Measurements from ENCODE around the gene CMTM7.

The CMTM7 gene

DNA sequence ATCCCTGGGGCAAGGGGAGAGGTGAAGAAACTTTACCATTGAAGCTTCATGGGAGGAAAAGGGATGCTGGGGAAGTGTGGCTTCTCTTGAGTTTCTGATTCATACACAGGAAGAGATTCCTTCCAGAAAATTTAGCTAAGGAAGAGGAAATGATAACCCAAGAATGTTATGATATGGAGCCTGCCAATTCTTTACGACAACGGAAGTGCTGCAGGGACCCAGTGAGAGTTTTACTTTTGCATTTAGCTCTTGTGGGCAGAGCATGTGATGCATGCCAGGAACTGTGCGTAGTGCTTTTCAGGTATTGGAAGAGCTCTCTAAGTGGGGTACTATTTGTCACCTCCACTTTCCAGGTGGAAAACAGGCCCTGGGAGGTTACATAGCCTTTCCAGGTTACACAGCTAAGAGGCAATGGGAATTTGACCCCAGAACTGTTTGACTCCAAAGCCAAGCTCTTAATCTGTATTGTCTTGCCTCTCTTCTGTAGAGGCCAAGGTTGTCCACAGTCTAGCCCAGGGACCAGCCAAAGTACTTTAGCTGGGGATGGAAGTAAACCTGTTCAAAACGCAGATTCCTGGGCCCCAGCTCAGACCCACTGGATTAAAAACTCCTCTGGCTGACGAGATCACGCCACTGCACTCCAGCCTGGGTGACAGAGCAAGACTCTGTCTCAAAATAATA is 23.0 kb downstream of the CMTM7 start:
- no peak for DNase-seq

DNA sequence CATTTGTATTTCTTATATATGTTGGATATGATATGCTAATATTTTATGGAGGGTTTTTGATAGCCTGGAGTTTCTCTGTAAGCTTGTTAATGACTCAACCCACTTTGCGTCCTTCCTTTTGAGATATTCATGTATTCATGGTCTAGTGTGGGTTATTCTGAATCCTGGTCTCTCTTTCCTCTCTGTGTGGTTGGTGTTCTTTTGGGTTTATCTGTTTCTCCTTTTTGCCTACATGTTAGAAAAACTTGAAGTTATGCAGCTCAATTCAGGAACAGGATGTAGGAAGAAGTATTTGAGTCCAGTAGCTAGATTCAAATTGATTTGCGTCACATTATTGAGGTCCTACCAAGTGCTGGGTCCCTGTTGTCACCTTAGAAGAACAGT is 28.1 kb downstream of the CMTM7 start:
- no peak for DNase-seq

DNA sequence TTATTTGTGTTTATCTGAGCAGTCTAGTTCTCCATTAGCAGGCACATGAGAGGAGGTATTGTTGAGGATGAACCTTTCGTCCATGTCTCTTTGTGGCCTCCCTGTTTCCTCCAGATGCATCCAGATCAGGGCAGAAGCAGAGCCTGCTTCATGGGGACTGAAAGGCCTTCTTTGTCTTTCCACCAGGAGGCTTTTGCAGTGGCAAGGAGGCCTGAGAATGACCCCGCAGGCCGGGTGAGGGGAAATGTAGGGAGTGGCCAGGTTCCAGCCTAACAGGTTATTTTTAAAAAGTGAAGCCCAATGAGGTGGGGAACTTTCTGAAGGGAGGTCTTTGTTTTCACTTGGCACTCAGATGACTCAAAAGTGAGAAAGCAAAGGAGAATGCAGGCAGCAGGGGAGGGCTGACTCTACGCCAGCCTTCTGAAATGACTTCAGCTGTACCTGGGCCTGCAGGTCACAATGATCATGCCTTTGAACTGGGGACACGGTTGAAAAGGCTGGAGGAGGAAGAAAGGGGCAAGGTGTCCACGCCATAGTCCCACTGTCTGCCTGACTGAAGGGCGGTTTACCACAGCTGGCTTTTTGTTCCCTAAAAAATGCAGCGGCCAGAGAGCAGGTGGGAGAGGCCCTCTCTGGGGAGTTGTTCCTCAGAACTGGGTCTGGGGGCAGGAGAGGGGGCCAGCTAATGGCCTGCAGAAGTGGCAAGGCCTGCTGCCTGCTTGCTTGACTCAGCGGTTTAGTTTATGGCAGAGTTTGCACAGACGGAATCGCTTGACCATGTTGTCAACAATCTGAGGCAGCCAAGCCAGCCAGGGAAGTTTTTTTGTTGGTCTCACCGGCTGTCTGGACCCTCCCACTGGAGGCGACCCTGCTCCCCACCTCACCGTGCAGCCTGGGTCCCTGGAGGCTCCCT is 28.7 kb downstream of the CMTM7 start:
- DNase-seq, result no peak

DNA sequence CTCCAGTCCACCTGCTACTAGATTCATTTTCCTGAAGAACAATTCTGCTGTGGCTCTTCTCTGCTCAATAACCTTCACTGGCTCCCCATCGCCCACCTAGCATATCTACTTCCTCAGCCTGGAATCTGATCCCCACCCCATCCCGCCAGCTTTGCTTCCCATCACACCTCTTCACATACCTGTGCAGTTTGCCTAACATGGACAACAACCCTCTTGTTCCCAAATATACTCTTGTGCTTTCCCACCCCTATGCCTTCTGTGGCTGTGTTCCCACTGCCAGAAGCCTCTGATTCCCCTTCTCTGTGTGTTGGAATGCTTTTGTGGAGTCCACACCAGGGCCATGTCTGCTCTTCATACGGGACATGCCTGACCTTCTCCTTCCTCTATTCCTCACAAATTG is 29.5 kb downstream of the CMTM7 start:
- DNase-seq, result no peak

DNA sequence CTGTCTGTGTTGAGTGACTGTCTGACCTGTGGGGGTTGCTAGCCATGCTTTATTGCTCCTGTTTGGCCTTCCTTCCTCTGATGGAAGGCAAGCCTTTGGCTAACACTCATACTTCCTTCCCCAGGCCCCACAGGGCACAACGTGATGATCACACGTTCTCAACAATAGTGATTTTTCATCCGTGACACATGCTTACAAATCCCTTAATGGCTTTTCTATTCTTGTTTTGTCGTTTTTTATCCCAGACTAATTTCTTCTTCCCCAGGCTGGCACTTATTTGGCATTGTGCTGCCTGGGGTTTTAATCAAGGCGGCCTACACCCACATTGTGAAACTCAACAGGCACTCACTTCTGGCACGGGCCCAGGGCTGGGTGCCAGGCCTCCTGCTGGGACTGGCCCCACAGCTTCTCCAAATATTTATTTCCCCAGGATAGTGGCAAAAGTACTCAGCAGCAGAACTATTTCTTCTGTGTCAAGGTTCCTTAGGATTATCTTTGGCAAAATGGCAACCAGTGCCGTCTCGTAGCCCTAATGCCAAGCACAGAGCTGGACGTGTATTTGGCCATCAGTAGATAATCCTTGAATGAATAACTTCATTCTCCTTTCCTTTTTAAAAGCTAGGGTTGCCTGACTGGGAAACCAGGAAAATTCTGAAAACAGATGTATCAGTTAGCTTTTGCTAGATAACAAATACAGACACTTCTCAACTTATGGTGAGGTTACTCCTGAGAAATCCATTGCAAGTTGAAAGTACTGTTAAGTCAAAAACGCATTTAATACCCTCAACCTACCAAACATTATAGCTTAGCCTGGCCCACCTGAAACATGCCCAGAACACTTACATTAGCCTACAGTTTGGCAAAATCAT is 30.6 kb downstream of the CMTM7 start:
- DNase-seq, result peak; percentile 44

DNA sequence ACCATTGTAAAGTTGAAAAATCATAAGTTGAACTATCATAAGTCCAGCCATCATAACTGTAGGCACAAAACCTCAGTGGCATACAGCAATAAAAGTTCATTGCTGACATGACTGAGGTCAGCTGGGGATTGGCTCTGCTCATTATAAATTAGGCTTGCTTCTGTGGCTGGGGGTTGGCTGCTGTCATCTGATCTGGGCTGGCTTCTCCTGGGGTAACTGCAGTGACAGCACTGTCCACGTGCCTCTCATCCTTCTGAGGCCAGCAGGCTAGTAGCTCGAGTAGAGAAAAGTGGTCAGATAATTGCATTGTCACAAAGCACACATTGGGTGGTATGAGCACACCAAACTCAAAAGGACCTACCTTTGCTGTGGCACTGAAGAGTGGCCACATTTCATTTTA is 31.3 kb downstream of the CMTM7 start:
- DNase-seq, result no peak

DNA sequence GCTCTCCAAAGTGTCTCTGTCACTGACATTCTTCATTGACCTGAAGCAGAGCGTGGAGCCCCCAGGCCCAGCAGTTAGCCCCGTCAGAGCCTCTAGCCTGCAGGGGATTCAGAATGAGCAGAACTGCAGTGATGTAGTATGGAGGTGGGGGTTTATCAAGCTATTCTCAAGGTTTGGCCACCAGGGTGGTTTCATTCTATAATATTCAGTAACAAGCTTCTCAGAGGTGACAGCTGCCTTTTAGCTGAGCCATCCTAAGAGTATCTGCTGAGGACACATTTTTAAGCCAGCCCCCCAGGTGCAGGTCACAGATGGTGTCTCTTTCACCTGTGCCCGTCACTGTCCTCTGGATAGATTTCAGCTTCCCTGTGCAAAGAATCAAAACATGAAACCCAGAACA is 31.9 kb downstream of the CMTM7 start:
- DNase-seq, result no peak

DNA sequence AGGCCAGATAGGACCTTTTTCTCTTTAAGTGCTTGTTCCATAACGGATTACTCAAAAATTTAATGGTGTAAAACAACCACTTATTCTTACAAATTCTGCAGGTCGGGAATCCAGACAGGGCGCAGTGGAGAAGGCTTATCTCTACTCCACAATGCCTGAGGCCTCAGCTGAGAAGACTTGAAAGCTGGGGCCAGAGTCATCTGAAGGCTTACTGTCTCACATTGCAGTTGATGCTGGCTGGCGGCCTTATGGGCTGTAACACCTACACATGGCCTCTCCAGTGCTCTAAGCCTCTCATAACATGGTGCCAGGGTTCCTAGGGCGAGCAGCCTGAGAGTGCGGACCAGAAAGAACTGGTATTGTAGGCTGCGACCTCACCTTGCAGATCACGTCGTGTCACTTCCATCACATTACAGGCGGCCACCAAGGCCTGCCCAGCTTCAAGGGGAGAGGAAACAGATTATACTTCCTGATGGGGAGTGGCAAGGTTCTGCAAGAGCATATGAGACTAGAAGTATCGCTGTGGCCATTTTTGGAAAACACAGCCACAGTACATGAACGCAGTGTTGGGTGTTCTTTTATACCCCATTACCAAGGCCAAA is 32.4 kb downstream of the CMTM7 start:
- DNase-seq, result peak; percentile 40

DNA sequence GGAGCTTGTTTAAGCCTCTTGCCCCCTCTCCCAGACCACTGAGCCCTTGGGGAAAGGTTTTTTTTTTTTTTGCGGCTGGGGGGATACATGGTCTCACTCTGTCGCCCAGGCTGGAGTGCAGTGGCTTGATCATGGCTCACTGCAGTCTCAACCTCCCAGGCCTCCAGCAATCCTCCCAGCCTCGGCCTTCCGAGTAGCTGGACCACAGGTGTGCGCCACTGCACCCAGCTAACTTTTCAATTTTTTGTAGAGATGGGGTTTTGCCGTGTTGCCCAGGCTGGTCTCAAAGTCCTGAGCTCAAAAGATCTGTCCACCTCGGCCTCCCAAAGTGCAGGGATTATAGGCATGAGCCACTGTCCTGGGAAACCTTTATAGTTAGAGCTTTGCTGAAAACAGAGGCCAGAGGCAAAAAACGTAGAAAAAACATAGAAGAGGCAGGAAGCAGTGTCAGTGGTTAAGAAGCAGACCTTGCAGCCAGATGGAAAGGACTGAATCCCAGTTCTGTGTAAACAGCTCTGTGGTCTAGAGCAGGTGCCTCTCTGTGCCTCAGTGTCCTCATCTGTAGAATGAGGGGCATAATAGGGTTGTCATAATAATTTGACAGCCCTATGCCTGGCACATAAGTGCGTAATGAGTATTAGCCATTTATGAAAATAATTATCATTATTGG is 33.1 kb downstream of the CMTM7 start:
- no peak for DNase-seq

DNA sequence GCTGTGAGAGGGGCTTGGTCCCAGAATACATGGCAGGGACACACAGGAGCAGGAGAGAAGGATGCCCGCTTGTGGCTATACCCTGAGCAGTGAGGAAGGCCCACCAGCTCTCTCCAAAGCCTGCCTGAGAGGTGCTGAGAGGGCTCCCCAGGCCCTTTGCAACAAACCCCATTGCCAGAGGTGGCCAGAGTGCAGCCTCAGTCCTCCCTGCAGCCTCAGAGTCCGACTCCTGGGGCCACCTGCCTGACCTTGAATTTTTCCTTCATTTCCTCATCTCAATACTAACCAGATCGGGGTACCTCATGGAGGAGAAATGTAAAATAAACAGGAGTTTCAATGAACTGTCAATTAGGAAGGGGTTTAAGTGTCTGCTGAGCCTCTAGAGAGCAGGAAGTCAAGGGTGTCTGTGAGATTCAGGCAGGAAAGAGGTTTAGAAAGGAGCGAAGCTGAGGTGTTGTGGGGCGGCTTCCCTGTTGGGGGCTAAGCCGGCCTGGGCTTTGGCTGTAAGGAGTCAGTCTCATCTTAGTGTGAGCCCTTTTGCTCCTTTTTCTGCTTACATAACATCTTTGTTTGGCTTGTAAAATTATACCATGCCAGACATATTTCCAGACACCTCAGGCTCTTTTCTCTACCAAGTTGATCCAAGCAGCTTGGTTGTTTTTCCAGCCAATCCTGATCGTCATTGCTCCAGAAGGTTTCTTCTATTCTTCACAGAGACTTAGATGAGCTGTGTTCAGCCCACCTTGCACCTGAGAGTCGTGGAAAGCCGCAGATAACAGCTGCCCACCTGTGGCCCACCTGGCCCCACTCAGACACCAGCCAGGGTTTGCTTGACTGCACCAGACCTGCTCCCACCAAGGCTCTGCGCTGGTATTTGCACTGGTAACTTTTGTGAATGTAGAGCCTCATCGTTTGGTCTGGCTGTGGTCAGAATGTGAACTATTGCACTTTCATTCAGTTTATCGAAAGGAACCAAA is 36.7 kb downstream of the CMTM7 start:
- DNase-seq, result no peak

DNA sequence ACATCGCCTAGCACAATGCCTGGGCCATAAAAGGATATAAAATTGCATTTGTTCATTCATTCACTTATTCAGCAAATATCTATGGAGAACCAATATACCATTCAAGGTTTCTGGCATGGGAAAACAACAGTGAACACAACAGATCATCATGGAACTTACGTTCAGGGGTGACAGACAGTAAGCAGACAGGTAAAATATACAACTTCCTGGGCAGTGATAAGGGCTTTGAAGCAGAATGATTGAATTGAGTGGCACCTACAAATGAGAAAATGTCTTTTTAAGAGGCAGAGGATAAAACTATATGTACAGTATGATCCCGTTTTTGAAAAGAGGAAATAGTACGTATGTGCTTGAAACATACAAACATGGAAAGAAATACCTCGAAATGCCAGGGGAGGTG is 39.2 kb downstream of the CMTM7 start:
- no peak for DNase-seq

DNA sequence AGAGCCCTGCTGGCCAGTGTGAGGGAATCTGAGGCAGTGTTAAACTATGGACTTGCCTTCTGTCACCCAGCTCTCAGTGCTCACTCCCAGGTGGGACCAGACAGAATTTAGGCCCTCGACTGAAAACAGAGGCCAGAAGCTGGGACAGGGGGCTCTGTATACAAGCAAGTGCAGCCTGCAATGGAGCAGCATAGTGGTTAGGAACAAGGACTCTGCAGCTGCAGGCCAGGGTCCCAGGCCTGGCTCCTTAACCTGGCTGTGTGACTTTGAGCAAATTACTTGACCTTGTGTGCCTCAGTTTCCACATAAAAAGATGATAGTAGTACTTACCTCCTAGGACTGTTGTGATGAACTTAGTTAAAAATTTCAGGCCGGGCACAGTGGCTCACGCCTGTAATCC is 39.8 kb downstream of the CMTM7 start:
- DNase-seq, result no peak

DNA sequence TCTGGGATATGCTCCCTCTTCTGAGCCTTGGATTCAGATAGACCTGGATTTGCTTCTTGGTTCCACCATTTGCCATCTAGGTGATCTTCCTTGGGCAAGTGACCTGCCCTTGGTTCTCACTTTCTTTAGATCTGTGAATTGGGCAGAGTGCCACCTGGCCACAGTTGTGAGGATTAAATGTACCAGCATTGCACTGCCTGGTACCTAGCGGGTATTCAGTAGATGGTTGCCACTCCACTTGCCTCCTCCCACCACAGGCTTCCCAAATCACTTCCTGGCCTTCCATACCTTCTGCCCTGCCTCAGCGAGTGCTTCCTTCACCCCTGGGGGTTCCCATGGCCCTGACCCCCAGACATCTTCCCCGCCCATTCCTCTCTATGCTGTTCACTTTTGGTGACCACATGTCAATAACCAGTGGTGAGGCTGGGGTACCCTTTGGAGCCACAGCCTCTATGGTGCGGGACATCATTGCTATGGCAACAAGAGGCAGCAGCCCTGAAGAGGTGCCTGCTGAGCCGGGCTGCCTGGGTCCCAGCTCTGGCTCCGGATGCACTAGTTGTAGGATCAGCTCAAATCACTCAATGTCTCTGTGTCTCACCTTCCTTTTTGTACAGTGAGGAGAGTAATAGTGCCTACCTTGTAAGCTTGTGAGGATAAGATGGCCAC is 40.5 kb downstream of the CMTM7 start:
- DNase-seq, result no peak

DNA sequence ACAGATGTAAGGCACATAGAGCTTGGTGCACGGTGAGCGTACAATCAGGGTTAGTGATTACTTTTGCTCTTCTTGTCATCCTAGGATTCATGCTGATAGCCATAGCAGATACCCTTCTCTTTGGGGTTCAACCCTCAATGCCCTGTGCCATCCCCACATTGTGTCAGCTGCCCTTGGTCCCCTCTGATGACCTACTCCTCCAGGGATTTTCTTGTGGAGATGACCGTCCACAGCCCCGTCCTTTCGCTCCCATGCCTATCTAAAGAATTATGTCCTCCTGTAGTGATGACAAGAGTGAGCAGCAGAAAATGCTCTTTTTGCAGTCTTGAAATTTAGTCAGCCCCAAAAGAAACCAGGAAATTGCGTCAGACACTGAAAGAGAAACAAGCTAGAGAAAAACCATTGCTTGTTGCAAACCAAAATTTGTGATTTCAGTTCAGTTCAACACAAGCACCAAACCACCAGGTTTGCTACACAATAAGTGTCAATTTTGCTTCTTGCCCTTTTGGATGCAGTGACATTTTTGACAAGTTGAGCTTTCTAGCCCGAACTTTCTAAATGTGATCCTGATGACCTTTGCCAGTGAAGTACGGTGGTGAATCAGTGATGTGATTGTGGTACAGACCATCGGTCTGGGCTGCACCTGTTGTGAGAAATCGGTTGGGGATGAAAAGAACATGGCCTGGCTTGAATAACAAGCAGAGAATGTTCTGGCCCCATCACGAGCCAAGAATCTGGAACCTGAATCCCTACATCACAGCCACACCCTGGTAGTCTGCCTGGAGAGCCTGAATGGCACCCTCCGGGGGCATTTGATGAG is 41.3 kb downstream of the CMTM7 start:
- DNase-seq, result no peak

DNA sequence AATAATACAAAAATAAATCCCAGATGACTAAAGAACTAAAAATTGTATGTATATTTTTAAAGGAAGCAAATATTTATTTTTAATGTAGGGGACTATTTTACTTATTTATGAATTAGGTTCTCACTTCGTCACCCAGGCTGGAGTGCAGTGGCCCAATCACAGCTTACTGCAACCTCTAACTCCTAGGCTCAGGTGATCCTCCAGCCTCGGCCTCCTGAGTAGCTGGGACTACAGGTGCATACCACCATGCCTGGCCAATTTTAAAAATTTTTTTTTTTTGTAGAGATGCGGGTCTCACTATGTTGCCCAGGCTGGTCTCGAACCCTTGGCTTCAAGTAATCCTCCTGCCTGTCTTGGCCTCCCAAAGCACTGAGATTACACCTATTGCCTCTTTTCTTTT is 42.6 kb downstream of the CMTM7 start:
- no peak for DNase-seq

DNA sequence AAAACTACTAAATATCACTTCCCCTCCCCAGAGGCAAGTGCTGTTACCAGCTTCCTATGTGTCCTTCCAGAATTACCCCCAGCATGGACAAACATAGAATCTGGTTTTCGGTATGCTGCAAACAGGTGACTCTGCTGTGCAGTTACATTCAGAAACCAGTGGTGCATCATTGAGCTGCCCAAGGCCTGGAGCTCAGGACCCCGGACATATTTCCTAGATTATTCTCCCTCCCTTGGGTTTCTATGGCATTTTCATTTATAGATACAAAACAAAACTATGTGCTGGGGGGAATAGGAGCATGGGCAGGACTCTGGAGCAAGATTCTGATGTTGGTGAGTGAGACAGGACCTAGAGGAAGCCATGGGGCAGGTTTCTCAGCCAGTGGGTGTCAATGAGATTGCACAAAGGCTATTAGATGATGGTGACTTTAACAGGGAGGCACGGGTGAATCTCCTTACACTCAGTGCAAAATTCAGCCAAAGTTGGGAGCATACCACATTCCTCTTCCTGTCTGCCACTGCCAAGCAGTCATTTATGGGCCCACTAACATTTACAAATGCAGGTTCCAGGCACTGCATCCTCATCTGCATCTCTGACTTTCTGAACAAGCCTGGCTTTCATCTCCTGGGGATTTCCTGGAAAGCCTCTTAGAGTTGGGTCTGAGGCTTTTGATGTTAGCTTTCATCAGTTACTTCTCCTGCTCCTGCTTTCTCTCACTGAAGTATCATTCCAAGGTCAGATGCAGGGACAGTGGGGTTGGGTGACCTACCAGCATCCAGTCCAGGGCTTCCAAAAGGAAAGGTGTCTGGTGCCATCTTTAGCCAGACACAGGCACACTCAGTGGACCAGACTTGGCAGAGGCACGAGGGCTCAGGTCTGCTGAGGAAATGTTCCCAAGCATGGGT is 44.5 kb downstream of the CMTM7 start:
- DNase-seq, result no peak

DNA sequence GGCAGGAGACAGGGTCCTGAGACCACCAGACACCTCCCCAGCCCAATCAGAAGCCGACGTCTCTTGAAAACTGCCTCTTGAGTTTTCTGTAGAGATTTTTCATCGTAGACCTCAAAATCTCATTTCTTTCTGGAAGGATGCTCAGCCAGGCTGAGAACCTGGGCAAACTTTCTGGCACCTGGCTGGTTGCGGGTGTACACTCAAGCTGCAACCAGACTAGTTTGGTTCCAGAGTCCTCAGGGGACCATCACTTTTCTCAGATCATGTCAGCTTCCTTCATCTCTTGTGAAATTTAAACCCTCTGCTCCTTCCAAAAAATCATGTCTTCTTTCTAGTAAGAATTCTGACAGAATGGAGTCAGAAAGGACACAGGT is 45.1 kb downstream of the CMTM7 start:
- DNase-seq, result no peak

DNA sequence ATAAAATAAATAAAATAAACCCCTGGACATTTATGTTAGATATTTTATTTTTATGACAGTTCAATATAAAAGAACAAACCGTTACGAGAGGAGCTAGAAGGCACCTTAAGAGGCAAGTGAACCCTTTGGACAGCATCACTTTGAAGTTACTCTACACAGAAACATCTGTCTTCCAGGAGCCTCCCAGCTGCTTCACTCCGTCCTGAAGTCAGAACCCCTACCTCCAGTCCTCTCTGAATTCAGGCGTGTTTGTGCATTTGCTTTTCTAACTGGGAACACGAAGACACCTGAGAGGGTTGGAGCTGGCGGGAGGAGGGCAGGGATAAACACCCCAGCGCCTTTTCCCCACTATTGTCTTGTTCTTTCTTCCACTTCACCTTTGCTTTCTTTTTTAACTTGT is 46.2 kb downstream of the CMTM7 start:
- no peak for DNase-seq

All from DMS79 (cell line).